Measurements from ENCODE around the gene THOP1.
"Not testable (repeated sequence)": the region's sequence is repeated elsewhere in the genome, so short reads cannot be mapped to it uniquely, and the experiment has no call there.

THOP1 gene

DNA sequence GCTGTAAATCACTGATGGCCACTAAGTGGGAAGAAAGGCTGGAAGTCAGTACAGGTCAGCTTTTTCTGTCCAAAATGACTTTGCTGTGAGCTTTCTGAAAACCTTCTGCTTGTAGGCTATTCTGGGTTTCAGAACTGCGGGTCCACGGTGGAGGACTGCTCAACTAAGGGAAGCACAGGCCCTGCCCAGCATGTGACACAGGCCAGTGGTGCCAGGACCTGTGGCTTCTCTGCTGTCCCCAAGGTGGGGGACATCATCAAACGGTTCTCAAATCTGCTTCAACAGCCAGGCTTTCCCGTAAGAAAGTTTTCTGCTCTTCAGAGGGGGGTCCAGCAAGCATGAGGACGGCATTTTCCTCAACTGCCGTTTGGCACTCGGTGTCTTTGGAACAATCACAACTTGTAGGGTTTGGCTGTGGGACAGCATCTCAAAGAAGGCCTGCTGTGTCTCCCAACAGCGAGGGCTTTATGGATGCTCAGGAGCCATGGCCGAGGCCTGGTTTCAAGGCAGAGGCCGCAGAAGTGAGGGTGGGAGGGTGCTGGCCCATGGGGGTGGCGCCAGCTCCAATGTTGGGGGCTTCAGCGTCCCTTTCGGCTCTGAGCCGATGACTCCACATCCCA lies 6.1 kb upstream of the THOP1 start:
- Histone ChIP-seq H3K27ac (ENCODE audit: low read depth, low read length) (no peak overlapping the region), H3K4me3 (ENCODE audit: low read length) (no peak overlapping the region), H3K4me1 (ENCODE audit: control insufficient read depth, insufficient read depth, low read length) (peaks cover 10% of the 10 kb centered on the region), H3K27me3 (ENCODE audit: control insufficient read depth, insufficient read depth, low read length) (no peaks in the 10 kb centered on the region), H3K36me3 (ENCODE audit: control insufficient read depth, insufficient read depth, low read length) (no peaks in the 10 kb centered on the region), H3K9ac (ENCODE audit: low read length) (no peak overlapping the region)

DNA sequence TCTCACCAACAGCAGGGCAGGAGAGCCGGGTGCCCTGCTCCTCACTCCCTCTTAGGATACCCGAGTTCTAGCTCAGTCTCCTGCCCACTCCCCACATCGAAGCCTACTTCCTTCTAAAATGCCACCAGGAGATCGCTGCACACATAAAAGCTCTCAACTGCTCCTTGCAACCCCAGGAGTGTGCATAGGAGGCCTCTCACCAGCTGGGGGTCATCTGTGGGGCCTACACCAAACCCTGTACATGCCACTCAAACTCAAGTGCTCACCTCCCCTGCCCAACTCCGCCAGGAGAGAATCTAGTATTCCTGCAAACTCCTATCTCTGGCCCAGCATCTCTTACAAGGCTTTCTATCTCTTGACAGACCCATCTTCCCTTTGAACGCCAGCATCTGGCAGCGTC lies 5.0 kb upstream of the THOP1 start:
- Histone ChIP-seq H3K9ac (ENCODE audit: low read length) (no peak overlapping the region), H3K4me1 (ENCODE audit: control insufficient read depth, insufficient read depth, low read length) (peaks cover 10% of the 10 kb centered on the region), H3K27ac (ENCODE audit: low read depth, low read length) (no peak overlapping the region)

DNA sequence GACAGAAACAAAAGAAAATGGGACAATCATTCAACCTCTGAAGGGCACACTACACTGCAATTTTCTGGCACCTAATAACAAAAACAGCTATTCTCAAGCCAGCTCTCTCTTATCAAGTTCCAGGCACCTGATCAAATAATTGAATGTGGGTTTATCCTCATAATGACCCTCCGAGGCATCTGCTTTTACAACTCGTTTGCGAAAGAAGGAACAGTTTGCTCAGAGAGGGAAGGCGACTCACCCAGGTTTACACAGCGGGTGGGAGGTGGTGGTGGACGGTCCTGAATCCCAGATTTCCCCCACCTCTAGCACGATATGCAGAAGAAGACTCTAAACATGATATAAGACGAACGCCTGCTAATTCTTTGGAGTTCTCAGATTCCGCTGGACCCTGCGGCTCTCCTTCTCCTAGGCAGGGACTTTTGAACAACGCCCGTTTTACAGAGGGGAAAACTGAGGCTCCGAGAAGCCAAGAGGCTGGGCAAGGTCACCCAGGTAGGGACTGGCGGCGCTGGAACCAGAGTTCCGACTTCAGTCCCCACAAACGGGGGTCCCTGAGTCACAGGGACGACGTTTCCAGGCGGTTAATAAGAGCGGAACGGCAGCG lies 2.9 kb upstream of the THOP1 start:
- Histone ChIP-seq H3K4me1 (ENCODE audit: control insufficient read depth, insufficient read depth, low read length) (peaks cover 14% of the 10 kb centered on the region), H3K4me3 (ENCODE audit: low read length) (peak overlapping the region; percentile 95), H3K27me3 (ENCODE audit: control insufficient read depth, insufficient read depth, low read length) (no peaks in the 10 kb centered on the region), H3K36me3 (ENCODE audit: control insufficient read depth, insufficient read depth, low read length) (no peaks in the 10 kb centered on the region), H3K27ac (ENCODE audit: low read depth, low read length) (peak overlapping the region; percentile 81), H3K9ac (ENCODE audit: low read length) (peak overlapping the region; percentile 72)

More for the DNA sequence above, 5.0 kb upstream of the THOP1 start:
- Histone ChIP-seq H3K4me3 (ENCODE audit: low read length) (no peak overlapping the region), H3K27me3 (ENCODE audit: control insufficient read depth, insufficient read depth, low read length) (no peaks in the 10 kb centered on the region), H3K36me3 (ENCODE audit: control insufficient read depth, insufficient read depth, low read length) (no peaks in the 10 kb centered on the region)

DNA sequence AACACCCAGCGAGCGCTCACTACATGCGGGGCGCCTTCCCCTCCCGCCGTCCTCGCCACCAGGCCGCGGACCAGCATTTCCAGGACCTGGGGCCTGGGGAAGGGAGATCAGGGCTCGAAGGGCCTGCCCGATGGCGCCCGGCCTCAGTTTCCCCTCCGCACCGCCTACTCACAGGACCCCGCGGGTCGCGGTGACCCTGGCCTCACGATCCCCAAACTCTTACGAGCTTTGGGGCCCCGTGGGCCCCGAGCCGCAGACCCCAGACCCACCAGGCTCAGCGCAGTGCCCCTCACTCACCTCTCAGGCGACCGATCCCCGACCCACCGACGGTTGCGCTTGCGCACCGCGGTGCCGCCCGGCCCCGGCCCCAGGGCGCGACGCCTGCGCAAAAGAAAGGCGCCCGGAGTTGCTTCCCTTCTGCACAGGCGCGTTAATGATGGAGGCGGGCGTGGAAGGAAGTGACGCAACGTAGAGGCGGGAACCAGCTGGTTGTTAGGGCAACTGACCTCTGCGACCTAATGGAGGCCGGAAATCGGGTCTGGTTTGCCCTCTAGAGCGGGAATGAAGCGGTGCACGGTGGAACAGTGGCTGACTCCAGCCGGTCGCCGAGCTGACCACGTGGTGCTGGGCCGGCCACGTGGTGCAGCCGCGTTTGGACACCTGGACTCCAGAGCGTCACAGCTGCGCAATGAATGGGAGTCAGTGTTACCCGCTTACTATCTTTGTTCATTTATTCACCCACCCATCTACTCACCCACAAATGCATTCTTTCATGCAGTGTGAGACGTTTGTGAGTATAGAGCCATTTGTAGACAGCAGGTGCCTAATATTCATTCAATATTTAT lies 2.1 kb upstream of the THOP1 start, which contains the start of gene SGTA:
SGTA (minus strand) TSS at position 338 of the 845 bp plus-strand sequence. CDS start 14,205 bp downstream, outside the sequence.
- H3K27ac ChIP-seq (ENCODE audit: low read depth, low read length), result peak within 1 kb of the TSS; percentile 81
- peaks cover 14% of the 10 kb centered on the region for H3K4me1 ChIP-seq (ENCODE audit: control insufficient read depth, insufficient read depth, low read length)
- H3K9ac ChIP-seq (ENCODE audit: low read length), result peak within 1 kb of the TSS; percentile 72
- H3K27me3 ChIP-seq (ENCODE audit: control insufficient read depth, insufficient read depth, low read length), result no peaks in the 10 kb centered on the region
- peak within 1 kb of the TSS; percentile 95 for H3K4me3 ChIP-seq (ENCODE audit: low read length)
- no peaks in the 10 kb centered on the region for H3K36me3 ChIP-seq (ENCODE audit: control insufficient read depth, insufficient read depth, low read length)

DNA sequence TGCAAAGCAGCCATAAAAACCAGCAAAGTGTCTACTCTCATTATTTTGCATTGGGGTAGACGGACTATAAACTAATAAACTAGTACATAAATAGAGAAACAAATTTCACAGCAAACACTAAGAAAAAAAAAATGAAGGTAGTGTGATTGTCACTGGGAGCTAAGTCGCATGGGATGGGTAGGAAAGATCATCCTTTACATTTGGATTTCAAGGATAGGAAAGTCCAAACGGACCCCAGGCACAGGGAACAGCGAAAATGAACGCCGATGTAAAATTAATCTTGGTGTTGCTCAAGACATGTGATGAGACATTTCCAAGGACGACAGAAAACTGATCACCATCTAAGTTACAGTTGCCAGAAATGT lies 1.5 kb upstream of the THOP1 start:
- peak overlapping the region; percentile 56 for H3K4me3 ChIP-seq (ENCODE audit: low read length)
- H3K27ac ChIP-seq (ENCODE audit: low read depth, low read length), result peak overlapping the region; percentile 72
- H3K4me1 ChIP-seq (ENCODE audit: control insufficient read depth, insufficient read depth, low read length), result peaks cover 14% of the 10 kb centered on the region

DNA sequence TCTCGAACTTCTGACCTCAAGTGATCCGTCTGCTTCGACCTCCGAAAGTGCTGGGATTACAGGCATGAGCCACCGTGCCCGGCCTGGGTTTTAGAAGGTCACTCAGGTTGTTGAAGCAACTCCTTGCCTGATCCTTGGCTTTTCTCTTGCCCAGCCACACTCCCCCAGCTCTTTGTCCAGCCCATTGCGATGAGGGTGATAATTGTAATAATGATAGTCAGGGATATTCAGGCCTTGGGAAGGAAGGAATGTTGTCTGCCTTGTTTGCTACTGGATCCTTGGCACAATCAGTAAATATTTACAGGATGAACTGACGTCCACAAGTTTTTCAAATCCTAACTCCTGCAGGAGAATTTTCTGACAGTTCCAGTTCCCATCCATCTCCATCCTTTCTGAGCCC lies 1.8 kb downstream of the THOP1 start:
- Histone ChIP-seq H3K9ac (ENCODE audit: low read length) (no peak overlapping the region), H3K4me3 (ENCODE audit: low read length) (no peak overlapping the region), H3K36me3 (ENCODE audit: control insufficient read depth, insufficient read depth, low read length) (peaks cover 7% of the 10 kb centered on the region), H3K27me3 (ENCODE audit: control insufficient read depth, insufficient read depth, low read length) (no peaks in the 10 kb centered on the region), H3K4me1 (ENCODE audit: control insufficient read depth, insufficient read depth, low read length) (peaks cover 11% of the 10 kb centered on the region), H3K27ac (ENCODE audit: low read depth, low read length) (no peak overlapping the region)

More for the DNA sequence above, 1.5 kb upstream of the THOP1 start:
- H3K36me3 ChIP-seq (ENCODE audit: control insufficient read depth, insufficient read depth, low read length), result no peaks in the 10 kb centered on the region
- H3K9ac ChIP-seq (ENCODE audit: low read length), result no peak overlapping the region
- no peaks in the 10 kb centered on the region for H3K27me3 ChIP-seq (ENCODE audit: control insufficient read depth, insufficient read depth, low read length)

DNA sequence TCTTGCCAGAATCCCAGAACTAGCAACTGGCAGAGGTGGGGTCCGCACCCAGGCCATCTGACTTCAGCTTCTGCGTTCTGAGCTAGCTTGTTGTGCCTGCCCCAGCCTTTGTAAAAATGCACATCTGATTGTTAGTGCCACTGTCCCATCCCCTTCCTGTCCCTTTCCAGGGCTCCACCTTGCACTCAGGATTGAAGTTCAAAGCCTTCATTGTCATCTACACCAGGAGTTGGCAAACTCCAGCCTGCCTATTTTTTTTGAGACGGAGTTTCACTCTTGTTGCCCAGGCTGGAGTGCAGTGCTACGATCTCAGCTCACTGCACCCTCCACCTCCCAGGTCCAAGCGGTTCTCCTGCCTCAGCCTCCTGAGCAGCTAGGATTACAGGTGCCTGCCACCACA lies 2.9 kb downstream of the THOP1 start:
- Histone ChIP-seq H3K36me3 (ENCODE audit: control insufficient read depth, insufficient read depth, low read length) (peaks cover 7% of the 10 kb centered on the region), H3K4me1 (ENCODE audit: control insufficient read depth, insufficient read depth, low read length) (peaks cover 7% of the 10 kb centered on the region), H3K4me3 (ENCODE audit: low read length) (no peak overlapping the region), H3K27ac (ENCODE audit: low read depth, low read length) (no peak overlapping the region), H3K27me3 (ENCODE audit: control insufficient read depth, insufficient read depth, low read length) (no peaks in the 10 kb centered on the region), H3K9ac (ENCODE audit: low read length) (no peak overlapping the region)

DNA sequence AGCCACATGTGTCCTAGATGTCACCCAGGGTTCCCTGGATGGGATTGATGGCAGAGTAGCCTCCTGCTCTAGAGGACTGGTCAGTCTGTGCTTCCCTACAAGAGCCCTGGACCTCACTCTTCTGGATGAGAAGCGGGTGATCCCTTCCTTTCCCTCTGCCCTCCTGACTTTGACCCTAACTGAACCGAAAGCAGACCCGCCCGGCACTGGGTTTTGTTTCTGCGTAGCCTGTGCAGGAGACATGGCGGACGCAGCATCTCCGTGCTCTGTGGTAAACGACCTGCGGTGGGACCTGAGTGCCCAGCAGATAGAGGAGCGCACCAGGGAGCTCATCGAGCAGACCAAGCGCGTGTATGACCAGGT lies 4.9 kb downstream of the THOP1 start:
- Histone ChIP-seq H3K9ac (ENCODE audit: low read length) (no peak overlapping the region), H3K36me3 (ENCODE audit: control insufficient read depth, insufficient read depth, low read length) (peaks cover 7% of the 10 kb centered on the region), H3K4me3 (ENCODE audit: low read length) (no peak overlapping the region), H3K4me1 (ENCODE audit: control insufficient read depth, insufficient read depth, low read length) (peaks cover 4% of the 10 kb centered on the region), H3K27ac (ENCODE audit: low read depth, low read length) (no peak overlapping the region), H3K27me3 (ENCODE audit: control insufficient read depth, insufficient read depth, low read length) (no peaks in the 10 kb centered on the region)

DNA sequence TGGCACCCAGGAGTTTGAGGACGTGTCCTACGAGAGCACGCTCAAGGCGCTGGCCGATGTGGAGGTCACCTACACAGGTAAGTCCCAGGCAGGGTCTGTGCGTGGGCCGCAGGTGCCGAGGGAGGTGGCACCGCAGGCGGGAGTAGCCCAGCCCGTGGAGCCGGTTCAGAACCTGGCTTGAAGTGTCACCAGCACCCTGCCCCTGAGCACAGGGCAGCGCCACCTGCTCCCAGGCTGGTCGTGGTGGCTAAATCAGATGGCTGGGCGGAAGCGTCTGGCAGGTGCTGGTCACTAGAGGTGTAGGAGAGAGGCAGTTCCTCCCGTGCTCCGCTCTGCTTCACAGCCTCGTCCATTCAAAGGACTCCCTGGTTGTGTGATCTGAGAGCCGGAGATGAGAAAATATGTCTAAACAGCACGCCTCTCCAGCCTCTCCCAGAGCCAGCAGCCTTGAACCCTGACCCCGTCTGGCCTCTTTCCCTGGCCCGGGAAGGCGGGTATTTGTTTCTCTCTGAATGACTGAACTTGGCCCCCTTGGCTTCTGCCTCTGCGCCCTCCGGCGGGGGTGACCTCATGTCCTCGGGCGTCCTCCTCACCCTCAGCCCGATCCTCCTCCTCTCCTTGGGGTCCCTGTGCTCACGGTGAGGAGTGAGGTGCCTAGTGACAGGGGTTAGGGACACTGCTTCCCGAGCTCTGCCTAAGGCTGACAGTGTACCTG lies 5.4 kb downstream of the THOP1 start:
- H3K4me1 ChIP-seq (ENCODE audit: control insufficient read depth, insufficient read depth, low read length), result peaks cover 3% of the 10 kb centered on the region
- no peaks in the 10 kb centered on the region for H3K27me3 ChIP-seq (ENCODE audit: control insufficient read depth, insufficient read depth, low read length)
- no peak overlapping the region for H3K4me3 ChIP-seq (ENCODE audit: low read length)
- H3K9ac ChIP-seq (ENCODE audit: low read length), result no peak overlapping the region
- no peak overlapping the region for H3K27ac ChIP-seq (ENCODE audit: low read depth, low read length)
- peaks cover 7% of the 10 kb centered on the region for H3K36me3 ChIP-seq (ENCODE audit: control insufficient read depth, insufficient read depth, low read length)

DNA sequence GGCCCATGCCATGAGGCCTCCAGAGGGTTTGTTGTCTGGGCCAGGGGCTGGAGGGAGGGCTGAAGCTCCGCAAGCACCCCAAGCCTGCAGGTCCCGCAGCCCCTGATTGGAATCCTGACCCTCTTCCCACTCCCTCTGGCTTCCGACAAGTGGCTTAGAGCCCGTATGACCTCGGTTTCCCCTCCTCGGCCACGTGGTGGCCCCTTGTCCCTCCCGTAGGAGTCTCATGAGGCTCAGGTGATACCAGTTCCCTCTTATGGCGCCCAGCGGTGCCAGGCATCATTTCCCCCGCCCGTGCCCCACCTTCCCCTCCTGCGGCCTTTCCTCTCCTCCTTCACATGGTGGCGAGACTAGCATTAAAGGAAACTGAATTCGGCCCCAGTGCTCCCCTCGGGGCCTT lies 6.1 kb downstream of the THOP1 start:
- Histone ChIP-seq H3K4me1 (ENCODE audit: control insufficient read depth, insufficient read depth, low read length) (no peaks in the 10 kb centered on the region), H3K4me3 (ENCODE audit: low read length) (no peak overlapping the region), H3K27ac (ENCODE audit: low read depth, low read length) (no peak overlapping the region), H3K36me3 (ENCODE audit: control insufficient read depth, insufficient read depth, low read length) (peaks cover 7% of the 10 kb centered on the region), H3K9ac (ENCODE audit: low read length) (no peak overlapping the region), H3K27me3 (ENCODE audit: control insufficient read depth, insufficient read depth, low read length) (no peaks in the 10 kb centered on the region)

DNA sequence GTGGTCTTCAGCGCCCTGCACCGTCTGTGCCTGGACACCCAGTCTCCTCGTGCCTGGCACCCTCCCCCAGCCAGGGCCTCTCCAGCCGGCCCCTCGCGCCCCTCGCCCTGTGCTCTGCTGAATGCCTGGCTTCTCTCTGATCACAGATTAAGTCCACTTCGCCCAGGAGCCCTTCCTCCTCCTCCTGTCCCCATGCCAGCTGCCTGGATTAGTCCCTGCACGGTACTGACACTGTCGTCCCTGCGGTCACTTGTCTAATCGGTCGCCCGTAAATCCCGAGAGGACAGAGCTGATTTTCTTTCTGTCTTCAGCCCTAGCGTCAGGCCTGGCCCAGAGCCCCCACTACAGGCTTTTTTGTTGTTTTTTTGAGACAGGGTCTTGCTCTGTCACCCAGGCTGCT lies 6.6 kb downstream of the THOP1 start:
- no peak overlapping the region for H3K27ac ChIP-seq (ENCODE audit: low read depth, low read length)
- H3K4me1 ChIP-seq (ENCODE audit: control insufficient read depth, insufficient read depth, low read length), result no peaks in the 10 kb centered on the region
- no peaks in the 10 kb centered on the region for H3K27me3 ChIP-seq (ENCODE audit: control insufficient read depth, insufficient read depth, low read length)
- no peak overlapping the region for H3K9ac ChIP-seq (ENCODE audit: low read length)
- no peak overlapping the region for H3K4me3 ChIP-seq (ENCODE audit: low read length)
- H3K36me3 ChIP-seq (ENCODE audit: control insufficient read depth, insufficient read depth, low read length), result peaks cover 7% of the 10 kb centered on the region

DNA sequence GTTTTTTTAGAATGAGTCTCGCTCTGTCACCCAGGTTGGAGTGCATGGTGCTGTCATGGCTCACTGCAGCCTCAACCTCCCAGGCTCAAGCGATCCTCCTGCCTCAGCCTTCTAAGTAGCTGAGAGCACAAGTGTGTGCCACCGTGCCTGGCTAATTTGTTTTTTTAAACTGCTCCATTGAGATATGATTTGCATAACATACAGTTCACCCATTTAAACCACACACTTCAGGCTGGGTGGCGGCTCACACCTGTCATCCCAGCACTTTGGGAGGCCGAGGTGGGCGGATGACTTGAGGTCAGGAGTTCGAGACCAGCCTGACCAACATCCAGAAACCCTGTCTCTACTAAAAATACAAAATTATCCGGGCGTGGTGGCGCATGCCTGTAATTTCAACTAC lies 7.4 kb downstream of the THOP1 start:
- not testable (repeated sequence) for H3K9ac ChIP-seq (ENCODE audit: low read length); H3K4me3 ChIP-seq (ENCODE audit: low read length); H3K27me3 ChIP-seq (ENCODE audit: control insufficient read depth, insufficient read depth, low read length); H3K4me1 ChIP-seq (ENCODE audit: control insufficient read depth, insufficient read depth, low read length); H3K27ac ChIP-seq (ENCODE audit: low read depth, low read length); H3K36me3 ChIP-seq (ENCODE audit: control insufficient read depth, insufficient read depth, low read length)

Measured in rectal smooth muscle tissue (tissue), 1 donor.